ENCODE measurements around the gene BRAP. TPM values are rescaled to one million over a fixed set of nuclear protein-coding genes. Genes with fewer than 3 reads are reported as not detected.
"Not testable (repeated sequence)": the region's sequence is repeated elsewhere in the genome, so short reads cannot be mapped to it uniquely, and the experiment has no call there.

Gene BRAP
- total RNA-seq, 1 donor from 2014 or later: 19.7 TPM

DNA sequence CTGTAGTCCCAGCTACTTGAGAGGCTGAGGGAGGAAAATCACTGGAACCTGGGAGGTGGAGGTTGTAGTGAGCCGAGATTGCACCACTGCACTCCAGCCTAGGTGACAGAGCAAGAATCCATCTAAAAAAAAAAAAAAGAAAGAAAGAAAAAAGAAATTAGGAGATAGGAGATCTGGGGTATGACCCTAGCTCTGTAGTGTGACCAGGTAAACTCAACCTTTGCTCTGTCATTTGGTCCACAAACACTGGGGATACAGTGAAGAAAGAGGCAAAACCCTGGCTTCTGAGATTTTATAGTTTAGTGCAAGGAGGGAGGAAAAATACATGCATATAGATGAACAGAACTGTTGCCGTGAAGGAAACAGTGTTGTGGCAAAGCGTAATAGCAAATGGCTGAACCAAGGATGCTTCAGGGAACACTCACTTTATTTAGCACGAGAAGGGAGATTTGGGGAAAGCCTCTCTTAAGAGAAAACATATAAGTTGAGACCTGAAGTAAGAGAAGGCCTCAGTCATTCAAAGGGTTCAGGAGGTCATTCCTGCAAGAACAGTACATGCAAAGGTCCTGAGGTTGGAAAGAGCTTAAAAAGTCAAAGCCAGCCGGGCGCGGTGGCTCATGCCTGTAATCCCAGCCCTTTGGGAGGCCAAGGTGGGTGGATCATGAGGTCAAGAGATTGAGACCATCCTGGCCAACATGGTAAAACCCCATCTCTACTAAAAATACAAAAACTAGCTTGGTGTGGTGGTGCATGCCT lies 57.1 kb downstream of the BRAP start:
- intact Hi-C loops (cut with DNase I): no loop called here
- DNase-seq (ENCODE audit: low spot score): no peak
- no peak for ATAC-seq

DNA sequence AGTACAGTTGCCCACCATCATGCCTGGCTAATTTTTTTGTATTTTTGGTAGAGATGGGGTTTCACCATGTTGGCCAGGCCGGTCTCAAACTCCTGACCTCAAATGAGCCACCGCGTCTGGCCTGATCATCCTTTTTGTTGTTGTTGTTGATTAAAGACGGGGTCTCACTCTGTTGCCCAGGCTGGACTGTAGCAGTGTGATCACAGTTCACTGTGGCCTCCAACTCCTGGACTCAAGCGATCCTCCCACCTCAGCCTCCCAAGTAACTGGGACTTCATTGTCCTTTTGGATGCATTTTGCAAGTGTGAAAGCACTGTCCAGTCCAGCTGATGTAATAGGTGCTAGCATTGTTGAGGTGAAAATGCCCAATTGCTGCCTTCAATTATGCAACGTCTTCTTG lies 59.5 kb downstream of the BRAP start:
- intact Hi-C loops (cut with DNase I): no loop called here
- ATAC-seq: no peak
- no peak for DNase-seq (ENCODE audit: low spot score)

DNA sequence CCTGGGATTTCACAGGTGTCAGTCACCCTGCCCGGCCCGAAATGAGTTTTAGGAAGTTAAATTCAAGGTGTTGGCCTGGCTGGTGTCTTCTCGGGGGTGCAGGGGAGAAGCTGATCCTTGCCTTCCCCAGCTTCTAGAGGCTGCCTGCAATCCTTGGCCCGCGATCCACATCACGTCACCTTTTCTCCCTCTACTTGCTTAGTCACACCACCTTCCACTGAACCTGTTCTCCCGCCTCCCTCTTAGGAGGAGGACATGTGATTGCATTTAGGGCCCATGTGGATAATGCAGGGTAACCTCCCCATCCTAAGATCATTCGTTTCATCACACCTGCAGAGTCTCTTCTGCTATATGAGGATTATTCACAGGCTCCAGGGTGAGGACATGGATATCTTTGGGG lies 61.2 kb downstream of the BRAP start:
- DNase-seq (ENCODE audit: low spot score) (no peak), ATAC-seq (no peak)
- intact Hi-C loops (cut with DNase I): no loop called here

DNA sequence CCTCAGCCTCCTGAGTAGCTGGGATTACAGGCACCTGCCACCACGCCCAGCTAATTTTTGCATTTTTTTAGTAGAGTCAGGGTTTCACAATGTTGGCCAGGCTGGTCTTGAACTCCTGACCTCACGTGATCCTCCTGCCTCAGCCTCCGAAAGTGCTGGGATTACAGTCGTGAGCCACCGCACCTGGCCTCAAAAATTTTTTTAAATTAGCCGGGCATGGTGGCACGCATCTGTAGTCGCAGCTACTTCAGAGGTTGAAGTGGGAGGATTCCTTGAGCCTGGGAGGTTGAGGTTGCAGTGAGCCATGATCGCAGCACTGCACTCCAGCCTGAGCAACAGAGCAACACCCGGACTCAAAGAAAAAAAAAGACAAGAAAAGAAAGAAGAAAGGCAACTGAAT lies 67.9 kb downstream of the BRAP start:
- DNase-seq (ENCODE audit: low spot score); ATAC-seq; intact Hi-C loops (cut with DNase I): not testable (repeated sequence)

DNA sequence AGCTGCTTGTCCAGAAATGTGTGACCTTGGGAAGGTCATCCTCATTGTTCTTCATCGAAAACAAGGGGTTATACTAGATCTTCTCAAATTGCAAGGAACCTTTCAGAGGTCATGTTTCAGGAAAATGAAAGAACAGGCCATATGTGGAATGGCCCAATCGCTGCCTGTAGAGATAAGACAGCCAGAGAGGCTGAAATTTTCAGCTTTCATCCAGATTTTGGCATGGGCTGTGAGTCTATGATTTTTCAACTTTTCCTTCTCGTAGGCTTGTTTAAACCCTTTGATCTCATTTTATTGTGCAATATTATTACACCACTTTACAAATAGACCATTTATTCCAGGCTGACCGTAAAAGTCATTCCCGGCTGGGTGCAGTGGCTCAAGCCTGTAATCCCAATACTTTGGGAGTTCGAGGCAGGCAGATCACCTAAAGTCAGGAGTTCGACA lies 69.6 kb downstream of the BRAP start:
- peak; percentile 95 for ATAC-seq
- DNase-seq (ENCODE audit: low spot score): no peak
- intact Hi-C loops (cut with DNase I): no loop called here

DNA sequence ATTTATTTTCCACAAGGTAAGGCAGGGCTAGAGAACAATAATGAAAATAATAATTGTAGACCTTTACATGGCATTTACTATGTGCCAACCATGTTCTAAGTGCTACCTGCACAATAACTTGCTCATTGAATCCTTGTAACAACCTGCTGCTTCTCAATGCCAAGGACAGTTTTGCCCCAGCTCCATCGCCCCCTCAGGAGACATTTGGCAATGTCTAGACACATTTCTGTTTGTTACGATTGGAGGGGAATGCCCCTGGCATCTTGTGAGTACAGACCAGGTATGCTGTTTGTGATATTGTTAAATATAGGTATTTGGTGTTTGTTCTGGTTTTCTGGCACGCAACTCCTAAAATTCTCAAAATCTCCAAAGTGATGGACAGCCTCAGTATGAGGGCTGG lies 78.5 kb downstream of the BRAP start:
- ATAC-seq: no peak

DNA sequence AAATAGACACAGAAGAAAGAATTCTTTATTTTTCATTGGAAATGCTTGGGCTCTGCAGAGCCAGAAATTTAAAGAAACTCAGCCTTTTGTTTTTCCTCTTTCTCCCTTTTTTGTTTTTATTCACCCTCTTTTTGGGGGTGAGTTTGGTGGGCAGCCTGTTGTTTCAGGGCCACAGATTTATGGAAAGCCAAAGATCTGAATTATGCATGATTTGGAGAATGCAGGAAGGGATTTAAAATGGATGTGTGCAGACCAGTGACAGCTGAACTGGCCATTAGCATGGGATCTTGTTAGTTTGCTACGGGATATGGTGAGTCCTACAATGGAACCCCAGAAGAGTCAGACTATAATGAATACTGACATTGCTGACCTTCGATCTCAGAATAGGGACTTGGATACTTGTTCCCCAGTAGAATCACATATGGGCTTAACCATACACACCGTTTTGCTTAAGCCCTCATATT lies 79.0 kb downstream of the BRAP start:
- intact Hi-C loops (cut with DNase I): no loop called here
- no peak for ATAC-seq
- no peak for DNase-seq (ENCODE audit: low spot score)

More for the DNA sequence above, 78.5 kb downstream of the BRAP start:
- intact Hi-C loops (cut with DNase I): no loop called here
- DNase-seq (ENCODE audit: low spot score): no peak

DNA sequence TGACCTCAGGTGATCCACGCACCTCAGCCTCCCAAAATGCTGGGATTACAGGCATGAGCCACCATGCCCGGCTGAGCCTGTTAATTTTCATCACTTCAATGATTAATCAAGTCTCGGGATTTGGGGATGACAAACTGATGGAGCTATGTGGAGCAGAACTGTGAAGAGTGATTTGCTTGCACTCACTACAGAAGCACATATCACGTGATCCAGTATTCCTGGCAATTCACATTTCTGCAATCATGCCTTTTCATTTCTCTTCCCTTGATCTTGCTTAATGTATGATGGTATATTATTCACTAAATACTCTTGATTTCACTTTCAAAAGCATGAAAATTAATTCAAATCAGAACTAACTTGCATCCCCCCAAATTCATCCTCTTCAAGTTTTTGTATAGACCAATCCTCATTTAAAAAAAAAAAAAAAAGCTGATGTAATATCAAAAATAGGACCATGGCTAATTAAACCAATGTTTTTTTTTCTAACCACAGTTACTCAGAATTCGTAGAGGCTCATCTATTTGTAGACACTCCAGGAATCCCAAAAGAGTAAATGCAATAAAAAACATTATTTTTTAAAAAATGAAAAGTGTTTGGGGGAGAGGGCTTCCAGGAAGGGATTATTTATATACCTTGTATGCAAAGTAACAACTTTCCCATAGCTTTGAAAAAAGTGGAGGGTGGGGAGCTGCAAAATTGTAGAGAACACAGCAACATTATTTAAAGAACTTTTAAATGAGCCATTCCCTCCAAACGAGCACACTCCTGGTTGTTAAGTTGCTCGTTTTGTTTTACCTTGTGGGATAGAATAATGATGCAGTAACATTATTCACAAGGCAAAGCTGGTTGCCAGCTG lies 79.6 kb downstream of the BRAP start:
- DNase-seq (ENCODE audit: low spot score) (no peak), ATAC-seq (no peak)
- intact Hi-C loops (cut with DNase I): no loop called here

DNA sequence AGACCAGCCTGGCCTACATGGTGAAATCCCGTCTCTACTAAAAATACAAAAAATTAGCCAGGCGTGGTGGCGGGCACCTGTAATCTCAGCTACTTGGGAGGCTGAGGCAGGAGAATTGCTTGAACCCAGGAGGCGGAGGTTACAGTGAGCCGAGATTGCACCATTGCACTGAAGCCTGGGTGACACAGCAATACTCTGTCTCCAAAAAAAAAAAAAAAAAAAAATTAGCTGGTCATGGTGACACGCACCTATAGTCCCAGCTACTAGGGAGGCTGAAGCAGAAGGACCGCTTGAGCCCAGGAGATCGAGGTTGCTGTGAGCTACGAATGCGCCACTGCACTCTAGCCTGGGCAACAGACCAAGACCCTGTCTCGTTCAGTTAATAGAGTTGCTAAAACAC lies 82.9 kb downstream of the BRAP start:
- intact Hi-C loops (cut with DNase I); DNase-seq (ENCODE audit: low spot score); ATAC-seq: not testable (repeated sequence)

DNA sequence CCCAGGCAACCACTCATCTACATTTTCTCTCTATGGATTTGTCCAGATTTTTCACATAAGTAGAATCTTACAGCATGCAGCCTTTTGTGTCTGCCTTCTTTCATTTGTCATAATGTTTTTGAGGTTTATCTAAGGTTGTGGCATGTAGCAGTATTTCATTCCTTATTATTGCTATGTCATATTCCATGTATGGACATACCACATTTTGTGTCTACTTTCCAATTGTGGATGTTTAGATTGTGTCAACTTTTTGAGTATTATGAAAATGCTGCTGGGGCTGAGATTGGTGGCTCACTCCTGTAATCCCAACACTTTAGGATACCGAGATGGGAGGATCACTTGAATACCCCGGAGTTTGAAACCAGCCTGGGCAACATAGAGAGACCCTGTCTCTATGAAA lies 83.4 kb downstream of the BRAP start:
- no peak for ATAC-seq
- DNase-seq (ENCODE audit: low spot score): no peak
- intact Hi-C loops (cut with DNase I): no loop called here

DNA sequence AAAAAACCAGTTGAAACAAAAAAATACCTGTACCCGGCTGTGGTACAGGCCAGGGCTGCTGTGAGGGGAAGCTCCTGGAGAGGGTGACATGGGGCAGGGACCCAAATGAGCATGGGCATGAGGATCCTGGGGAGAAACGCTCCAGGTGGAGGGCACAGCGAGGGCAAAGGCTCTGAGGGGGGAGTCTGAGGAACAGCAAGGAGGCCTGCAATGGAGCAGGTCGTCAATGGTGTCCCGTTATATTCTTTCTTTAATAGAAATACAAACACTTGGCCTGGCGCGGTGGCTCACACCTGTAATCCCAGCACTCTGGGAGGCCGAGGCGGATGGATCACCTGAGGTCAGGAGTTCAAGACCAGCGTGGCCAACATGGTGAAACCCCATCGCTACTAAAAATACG lies 84.8 kb downstream of the BRAP start:
- intact Hi-C loops (cut with DNase I); DNase-seq (ENCODE audit: low spot score); ATAC-seq: not testable (repeated sequence)

DNA sequence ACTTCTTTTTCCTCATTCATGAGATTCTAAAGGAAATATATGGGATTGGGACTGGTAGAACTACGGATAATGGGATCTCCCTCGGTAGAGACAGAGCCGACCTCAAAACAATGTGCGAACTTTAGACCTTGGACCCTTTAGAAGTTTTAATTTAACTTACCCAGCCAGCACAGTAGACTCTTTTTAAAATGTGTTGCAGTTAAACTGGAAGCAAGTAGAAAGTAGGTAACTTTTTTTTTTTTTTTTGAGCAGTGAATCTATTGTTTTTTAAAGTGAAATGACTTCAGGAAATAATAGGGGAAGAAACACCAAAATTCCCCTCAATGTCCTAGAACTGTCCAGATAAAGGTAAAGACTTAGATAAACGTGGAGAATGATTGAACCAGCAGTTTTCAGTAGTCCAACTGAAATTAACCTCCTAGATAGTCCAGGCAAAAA lies 85.5 kb downstream of the BRAP start:
- DNase-seq (ENCODE audit: low spot score): no peak
- no peak for ATAC-seq
- intact Hi-C loops (cut with DNase I): no loop called here

DNA sequence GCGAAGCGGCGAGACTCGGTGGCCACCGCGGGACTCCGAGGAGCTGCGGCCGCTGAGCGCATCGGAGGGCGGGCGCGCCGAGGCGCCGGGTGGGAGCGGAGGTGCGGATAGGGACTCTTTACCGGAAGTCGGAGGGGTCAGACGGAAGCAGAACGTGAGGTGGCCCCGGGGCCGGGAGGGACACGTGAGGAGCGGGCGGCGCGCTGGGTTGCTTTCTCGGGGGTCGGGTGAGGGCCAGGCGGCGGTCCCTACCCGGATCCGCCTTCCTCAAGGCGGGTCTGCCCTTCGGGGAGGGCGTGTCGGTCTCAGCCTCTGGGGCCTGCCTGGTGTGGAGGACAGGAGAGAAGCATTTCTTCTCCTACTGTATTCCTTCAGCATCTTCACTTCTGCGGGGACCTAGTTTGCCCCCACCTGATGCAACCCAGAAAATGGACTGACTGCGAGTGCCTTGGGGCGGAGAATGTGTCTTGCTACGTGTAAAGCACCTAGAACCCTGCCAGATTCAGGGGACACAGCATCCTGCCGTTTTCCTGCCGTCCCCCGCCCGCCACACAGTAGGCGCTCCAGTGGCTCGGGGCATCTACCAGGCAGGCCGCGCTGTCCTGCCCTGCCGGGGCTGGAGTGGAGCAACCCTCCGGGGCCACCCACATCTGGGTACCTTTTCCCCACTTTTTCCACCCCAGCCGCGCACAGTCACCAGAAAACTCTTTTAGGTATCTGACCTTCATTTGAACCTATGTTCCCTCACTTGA lies 86.1 kb downstream of the BRAP start:
- intact Hi-C loops (cut with DNase I): no loop called here
- peak; percentile 95 for ATAC-seq

DNA sequence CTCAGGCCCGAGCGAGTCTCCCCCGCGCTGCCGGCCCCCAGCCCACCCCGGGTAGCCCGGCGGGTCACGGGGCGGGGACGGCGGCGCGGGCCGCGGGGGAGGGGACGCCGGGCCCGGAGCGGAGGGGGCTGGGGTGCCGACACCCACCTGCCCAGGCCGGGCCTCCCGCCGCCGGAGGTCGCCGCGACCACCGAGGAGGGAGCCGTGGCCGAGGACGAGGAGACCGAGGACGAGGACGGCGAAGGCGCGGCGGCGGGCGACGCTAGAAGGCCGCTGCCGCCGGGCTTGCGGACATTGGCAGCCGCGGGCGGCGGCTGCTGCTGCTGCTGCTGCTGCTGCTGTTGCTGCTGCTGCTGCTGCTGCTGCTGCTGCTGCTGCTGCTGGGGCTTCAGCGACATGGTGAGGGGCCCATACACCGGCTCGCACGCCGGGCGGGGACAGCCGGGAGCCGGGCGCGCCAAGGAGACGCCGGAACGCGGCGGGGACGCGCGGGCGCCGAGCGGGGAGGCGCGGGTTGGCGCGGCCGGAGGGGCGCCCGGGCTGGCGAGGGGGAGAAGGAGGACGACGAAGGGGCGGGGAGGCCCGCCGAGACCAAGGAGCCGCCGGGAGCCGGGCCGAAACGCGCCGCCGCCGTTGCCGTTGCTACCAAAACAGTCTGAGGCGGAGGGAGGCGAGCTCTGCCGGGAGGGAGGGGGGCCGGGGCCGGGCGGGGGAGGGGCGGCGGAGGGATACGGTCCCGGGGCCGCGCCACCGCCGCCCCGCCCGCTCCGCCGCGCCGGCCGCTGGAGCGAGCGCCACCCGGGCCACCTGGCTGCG lies 86.9 kb downstream of the BRAP start, which contains the start of gene ATXN2:
Gene ATXN2 (minus strand): TSS at position 679 of the 816 bp plus-strand sequence. CDS start 281 bp downstream, at position 398.
- intact Hi-C loops (cut with DNase I): no loop called here
- peak; percentile 81 for DNase-seq (ENCODE audit: low spot score)
- peak; percentile 5 for ATAC-seq

More for the DNA sequence above, 86.1 kb downstream of the BRAP start:
- DNase-seq (ENCODE audit: low spot score): peak; percentile 94

DNA sequence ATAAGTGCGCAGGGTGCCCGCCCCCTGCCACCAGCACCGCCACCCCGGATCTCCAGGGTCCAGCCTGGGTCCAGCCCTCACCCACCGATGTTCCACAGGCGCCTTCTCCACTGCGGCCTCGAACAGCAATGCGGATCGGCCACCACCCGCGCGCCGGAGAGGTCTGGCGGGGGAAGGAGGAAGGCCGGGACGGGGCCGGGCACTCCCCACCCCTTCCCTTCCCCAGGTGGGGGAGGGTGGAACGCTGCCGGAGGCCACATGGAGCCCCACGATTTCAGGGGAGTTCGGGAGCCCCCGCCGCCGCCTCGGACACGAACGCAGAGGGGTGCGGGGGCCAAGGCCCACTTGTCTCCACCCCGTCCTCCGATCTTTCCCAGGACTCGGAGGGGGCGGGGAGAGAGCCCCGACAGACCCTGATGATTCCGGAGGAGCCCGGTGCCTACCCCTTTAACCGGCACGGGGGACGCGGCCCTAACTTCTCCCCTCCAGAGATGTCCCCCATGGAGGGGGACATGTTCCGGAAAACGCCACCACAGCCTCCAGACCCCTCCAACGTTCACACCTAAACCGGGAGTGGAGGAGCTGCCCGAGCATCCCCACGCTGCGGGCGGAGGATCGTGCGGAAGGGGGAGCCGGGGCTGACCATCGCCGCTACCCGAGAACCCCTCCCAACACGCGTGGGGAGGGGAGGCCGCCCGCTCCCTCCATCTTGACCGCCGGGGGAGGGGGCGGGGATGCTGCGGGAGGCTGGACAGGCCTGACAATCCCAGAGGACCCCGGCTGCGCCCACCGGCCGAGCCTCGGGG lies 87.7 kb downstream of the BRAP start:
- ATAC-seq (peak; percentile 60), DNase-seq (ENCODE audit: low spot score) (peak; percentile 77)
- intact Hi-C loops (cut with DNase I): no loop called here

DNA sequence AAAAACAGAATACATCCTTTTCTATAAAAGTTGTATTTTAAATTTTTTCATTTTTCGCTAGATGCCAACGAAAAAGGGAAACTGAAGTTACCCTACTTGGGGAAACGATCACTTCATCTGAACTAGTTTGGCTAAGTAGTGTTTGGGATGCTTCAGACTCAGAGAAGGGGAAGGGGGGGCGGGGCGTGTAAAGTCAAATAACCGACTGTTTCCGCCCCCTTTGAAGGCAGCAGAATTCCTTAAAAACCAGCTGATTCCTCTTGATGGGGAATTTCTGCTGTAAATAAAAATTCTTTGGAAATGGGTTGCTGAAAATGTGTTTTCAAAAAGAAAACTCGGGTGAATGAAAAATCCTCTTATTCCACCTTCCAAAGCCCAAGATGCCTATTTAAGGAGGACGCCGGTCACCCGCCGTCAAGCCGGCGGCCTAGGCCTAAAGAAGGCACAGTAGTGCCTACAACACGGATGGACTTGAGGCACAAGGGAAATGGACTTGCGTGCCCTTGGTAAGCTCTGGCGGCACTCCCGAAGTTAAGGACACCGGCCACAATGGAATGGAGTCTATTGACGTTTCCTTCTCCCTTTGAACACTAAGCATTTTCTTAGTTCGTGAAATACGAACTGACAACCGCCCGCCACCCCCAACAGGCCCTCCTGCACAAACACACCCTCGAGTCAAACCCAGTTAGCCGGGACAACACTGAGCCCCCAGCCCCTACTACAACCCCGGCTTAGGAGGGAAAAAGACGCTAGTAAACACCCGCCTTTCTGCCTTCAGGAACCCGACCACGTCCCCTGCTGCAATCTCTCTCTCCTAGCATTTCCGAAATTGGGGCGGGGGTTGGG lies 88.5 kb downstream of the BRAP start:
- intact Hi-C loops (cut with DNase I): no loop called here
- DNase-seq (ENCODE audit: low spot score): peak; percentile 65
- ATAC-seq: peak; percentile 35
